Measurements from ENCODE around the gene PNP.

GRCh38 chr14:20482382-20482781 lies 13.2 kb downstream of the PNP start:
- TF ChIP-seq, protein P1, sequence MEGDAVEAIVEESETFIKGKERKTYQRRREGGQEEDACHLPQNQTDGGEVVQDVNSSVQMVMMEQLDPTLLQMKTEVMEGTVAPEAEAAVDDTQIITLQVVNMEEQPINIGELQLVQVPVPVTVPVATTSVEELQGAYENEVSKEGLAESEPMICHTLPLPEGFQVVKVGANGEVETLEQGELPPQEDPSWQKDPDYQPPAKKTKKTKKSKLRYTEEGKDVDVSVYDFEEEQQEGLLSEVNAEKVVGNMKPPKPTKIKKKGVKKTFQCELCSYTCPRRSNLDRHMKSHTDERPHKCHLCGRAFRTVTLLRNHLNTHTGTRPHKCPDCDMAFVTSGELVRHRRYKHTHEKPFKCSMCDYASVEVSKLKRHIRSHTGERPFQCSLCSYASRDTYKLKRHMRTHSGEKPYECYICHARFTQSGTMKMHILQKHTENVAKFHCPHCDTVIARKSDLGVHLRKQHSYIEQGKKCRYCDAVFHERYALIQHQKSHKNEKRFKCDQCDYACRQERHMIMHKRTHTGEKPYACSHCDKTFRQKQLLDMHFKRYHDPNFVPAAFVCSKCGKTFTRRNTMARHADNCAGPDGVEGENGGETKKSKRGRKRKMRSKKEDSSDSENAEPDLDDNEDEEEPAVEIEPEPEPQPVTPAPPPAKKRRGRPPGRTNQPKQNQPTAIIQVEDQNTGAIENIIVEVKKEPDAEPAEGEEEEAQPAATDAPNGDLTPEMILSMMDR (IDR thresholded peaks at IDR 0.05; ENCODE audit: insufficient read depth, low read depth, low read length): no peak
- TF ChIP-seq EZH2 (IDR thresholded peaks at IDR 0.05; ENCODE audit: insufficient read depth, low read length): no peak
